Stimulated activated CD8-positive, alpha-beta memory T cell treated with anti-CD3 and anti-CD28 coated beads, Interleukin-4, amount 100 ng/mL, for 24 hours (primary cell): ENCODE data around the gene TLX2.

Source experiments
- DNase-seq: peaks from one replicate; pipeline ENCODE4 v3.0.0-alpha.2; 2020; ENCODE audit warnings: low read depth

Gene TLX2

DNA sequence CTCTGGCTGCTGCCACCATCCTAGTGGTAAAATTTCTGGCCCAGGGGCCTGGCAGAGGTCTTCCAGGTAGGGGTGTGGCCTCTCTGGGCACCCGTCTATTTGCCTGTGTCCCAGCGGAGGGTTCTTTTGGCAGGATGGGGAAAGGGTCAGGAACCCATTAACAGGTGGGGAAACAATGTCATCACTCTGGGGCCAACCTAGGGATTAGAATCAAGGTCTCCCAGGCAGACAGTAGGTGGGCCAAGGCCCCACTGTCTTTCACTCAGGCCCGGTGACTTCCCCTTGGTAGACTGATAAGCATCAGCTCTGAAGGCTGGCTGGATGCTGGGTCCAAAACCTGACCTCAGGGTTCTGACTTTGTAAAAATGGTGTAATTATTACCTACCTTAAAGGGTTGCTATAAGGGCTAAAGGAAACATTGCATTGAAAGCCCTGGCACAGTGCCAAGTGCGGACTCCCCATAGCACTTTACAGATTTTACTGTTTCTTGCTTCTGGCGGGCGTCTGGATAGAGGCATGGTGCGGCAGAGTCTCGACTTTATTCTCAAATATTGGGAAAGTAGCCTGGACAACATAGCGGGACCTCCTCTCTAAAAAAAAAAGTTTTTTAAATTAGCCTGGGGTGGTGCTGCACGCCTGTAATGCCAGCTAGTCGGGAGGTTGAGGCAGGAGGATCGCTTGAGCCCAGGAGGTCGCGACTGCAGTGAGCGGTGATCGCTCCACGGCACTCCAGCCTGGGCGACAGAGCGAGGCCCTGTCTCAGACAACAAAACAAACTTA, 17.1 kb upstream of the TLX2 start:
- no peak for DNase-seq

DNA sequence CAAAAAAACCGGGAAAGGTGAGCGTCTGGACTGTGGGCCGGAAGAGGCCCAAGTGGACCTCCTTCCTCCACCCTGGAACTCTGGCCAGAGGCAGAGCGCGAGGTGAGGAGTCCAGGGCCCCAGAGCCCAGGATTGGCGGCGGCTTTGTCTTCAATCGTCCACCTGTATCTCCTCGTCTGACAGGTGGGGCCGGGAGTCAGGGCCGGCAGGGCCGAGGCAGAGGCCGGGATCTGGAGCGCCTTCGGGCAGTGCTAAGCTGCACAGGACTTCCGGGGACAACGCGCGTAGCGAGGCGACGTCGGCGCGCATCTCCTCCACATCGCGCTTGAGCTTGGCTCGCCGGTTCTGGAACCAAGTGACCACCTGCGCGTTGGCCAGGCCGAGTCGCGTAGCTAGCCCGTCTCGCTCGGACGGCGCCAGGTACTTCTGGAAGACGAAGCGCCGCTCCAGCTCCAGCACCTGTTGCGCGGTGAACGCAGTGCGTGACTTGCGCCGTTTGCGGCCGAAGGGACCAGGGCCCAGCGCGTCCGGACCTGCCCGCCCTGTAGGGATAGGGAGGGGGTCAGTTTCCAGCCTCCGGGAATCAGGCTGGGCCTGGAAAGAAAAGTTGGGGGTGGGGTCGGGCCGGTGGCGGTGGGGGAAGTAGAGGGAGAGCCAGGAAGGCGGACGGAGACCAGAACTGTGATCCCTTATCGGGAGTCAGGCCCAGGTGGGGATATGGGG, 16.3 kb upstream of the TLX2 start:
- no peak for DNase-seq

DNA sequence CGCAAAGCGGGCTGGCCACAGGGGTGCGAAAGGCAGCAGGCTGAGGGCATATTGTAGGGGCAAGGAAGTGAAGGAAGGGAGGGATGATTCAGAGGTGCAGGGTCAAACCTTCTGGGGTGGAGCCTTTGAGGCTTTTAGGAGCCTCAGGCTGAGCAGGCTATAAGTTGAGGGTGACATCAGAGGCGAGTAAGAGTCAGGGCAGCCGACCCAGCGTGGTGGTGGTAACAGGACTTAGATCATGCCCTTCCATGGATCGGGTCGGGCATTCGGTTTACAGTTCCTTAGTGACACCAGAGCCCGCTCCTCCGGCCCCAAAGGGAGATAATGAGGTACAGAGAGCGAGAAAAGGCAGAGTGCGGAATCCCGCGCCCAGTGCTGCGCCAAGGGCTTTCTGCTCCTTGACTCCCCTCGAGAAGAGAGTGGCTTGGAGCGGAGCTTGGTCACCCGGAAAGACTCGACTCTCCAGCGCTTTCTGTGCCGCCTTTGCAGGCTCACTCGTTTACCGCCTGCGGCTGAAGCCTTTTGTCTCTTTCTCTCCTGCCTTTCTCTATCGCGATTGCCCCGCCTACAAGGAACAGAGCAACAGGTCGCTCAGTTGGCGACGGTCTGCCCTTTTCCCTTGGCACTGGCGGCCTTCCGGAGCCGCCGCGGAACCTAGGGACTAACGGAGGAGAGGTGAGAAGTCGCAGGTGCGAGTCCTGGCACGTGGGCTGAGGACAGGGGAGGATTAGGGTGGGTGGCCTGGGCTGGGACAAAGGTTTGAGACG, 15.6 kb upstream of the TLX2 start:
- DNase-seq = no peak

DNA sequence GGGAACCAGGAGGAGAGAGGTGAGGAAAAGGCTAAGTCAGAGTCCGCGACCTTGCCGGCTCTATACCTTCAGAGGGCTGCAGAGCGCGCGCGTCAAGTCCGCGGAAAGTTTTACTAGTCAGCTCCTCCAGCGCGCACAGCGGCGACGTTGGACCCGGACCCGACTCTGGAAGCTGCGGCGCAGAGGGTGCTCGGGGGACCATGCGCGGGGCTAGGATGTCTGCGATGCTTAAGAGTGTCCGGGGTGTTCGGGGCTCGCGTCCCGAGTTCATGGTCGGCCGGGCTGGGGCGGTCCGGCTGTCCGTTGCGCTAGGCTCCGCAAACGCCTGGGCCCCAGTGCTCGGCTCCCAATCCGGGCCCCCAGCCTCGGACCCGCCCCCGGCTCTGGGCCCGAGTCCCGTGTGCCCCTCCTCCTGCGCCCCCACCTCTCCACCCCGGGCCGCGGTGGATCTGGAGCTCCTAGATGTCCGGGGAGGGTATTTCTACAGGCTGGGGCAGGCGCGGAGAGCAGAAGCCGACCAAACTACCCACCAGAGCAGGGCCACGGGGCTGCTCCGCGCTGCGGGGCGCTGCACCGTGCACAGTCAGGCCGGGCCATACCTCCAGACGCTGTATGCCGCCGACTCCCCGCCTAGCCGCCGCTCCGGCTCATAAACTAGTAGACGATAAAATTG, 14.8 kb upstream of the TLX2 start, which contains the start of gene LBX2:
Gene LBX2, minus strand, starts transcription at position 337 of the 673 bp plus-strand sequence. Its CDS starts 66 bp downstream, at position 271.
- no peak for DNase-seq

DNA sequence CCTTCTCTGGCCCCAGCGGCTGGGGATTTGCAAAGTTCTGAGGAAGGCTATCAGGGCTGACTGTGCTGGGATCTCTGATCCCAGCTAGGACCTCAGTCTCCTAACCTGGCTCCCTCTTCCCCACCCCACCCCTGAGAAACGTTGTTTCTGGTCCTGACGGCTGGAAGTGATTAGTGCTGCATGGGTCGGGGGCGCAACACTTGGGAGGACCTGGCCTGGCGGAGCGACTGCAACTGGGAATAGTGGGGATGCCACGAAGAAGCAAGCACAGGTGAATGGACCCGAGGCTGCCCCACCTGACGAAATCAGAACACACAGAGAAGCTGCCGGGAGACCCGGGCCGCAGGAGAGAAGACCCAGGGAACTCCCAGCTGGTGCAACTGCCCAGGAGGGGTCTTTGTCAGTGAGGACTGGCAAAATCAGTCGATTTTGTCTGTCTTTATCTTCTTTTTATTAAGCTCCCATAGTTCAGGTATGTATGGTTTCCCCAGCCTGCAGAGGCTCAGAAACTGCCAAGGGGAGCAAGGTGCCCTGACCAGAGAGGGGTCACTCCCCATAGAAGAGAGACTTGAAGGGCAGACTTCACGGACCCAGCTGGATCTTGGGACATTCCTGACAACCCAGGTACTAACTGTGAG, 14.2 kb upstream of the TLX2 start:
- DNase-seq = no peak

DNA sequence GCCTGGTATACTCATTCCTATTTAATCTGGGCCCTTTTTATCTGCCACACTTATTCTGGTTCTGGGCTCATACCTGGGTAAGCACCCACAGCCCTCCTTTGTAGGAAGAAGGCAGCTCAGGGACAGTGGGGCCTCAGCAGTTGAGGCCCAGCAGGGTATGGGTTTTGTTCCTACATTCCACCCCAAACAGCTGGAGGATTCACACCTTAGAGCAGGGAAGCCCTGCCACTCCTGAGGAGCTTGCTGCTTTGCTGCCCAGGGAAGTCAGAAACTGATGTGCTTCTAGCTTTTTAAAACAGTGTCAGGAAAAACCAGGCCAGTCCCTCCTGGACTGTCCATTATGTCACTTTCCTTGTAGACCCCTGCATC, 13.7 kb upstream of the TLX2 start:
- DNase-seq = no peak

DNA sequence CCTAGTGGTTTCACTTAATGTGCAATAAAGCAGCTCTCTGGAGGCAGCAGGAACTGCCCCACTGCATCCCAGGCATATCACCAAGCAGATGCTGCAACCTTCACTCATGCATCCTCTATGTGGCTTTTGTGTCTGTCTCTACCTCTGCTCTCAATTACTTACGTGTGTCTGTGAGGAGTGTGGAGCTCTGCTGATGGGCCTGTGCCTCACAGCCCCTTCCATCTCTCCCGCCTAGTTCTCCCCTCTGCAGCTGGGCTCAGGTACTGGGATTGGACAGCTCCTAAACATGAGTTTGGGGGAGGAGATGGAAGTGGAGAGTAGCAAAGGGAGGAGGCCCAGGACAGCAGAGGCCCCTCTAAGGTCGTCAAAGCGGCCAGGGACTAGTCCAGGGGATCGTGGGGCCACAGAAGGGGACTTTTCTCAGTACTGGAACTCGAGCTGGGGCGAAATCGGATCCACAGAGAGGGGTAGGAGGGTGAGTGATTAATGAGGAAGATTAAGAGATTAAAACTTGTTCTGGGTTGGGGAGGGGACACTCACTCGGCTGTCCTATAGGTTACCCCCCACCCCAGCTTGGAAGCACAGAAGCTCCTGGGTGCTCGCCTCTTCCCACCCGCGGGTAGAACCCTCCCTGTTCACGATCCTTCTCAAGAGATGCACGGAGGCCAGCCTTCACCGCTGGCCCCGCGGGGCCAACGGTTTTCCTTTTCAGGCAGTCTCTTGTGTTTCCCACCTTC, 12.7 kb upstream of the TLX2 start:
- DNase-seq = no peak

DNA sequence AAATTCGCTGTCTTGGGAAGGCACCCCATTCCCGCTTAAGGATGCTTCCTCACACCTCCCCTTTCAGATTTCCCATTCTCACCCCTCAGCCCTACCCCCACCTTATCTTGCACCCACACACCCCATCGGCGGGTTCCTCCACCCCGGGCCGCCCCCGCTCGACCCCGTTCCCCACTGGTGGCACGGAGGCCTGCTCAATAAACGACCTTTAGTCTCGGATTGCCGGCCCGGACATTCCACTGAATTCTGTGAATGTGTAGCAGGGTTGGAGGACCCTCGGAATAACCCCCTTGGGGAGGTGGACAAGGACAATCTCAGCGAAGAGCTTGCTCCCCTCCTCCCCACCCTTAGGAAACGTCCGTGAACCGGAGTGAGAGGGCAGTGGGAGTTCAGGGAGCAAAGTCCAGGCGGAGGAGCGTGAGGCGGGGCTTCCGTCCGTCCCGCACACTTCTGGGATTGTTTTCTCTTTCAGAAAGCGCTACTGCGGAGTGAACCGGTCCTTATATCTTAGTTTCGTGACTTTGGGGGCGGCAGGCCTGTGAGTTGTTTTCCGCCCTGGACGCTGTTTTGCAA, 12.0 kb upstream of the TLX2 start:
- no peak for DNase-seq

DNA sequence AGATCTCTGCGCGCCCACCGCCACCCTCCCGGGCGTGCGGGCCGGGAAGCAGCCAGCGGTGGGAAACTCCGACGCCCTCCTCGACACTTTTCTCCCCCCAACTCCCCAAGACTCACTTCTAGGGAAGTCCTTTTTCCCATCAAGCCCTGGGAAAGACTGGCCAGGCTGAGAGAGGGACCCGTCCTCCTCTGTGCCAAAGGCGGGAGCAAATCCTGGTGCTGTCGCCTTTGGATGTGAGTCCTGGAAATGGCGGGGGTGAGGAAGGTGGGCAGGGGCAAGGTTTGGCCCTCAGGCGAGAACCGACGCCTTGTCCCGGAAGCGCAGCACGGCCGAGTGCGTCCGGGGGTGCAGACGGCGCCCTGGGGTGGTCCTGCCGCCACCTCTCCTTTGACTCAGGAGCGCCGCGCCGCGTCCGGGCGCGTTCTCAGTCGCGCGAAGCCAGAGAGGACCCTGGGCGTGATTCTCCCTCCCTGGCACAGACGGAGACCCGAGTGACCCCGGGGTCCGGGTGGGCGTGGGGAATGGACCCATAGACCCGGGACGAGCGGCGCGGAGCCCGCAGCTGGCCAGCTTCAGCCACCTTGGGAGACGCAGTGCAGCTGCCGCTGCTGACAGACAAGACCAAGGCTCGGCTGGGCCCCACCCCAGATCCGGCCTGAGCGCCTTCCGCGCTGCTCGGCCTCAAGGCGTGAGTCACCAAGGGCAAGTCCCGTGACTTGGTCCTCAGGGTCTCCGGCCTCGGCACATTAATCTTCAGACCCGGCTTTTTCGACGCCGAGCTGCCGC, 11.3 kb upstream of the TLX2 start:
- peak; percentile 50 for DNase-seq

DNA sequence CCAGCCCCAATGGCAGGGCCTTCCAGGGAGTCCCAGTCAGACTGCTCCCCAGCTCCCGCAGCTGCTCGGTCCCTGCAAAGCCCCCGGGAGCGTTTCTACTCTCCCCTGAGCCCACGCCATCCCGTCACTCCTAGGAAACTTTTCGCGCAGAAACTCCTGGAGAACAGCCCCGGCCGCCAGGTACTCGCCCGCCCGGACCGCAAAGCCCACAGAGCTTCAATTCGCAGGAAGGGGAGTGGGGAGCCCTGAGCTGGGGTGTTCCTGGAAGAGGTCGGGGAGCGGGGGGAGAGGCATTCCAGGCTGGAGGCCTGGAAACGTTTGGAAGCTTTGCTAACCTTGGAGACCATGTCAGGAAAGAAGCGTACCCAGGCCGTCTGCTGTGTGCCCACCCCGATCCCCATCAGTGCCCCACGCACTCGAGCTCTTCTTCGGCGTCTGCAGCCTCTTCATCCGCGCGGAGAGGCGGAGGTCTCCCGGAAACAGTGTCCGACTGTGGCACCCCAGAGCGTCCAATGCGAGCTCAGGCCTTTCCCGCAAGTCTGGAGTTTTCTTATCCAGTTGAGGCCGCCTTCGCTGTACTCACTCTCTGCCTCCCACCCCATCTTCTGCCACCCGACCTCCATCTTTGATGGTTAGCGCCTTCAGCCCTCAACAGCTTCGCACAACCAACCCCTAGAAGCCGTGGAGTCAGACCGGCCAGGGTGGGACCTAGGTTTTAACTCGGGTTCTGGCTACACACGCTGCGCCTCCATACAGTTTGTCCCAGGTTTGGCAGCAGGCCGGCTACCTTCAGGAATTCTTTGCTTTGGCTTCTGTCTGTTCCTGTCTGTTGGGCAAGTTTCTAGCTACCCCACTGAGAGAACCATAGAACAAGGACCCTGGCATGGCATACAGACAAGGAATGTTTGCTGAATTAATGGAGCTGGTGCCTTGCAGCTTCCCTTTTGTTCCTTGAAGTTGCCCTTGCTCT, 10.5 kb upstream of the TLX2 start:
- DNase-seq = no peak

DNA sequence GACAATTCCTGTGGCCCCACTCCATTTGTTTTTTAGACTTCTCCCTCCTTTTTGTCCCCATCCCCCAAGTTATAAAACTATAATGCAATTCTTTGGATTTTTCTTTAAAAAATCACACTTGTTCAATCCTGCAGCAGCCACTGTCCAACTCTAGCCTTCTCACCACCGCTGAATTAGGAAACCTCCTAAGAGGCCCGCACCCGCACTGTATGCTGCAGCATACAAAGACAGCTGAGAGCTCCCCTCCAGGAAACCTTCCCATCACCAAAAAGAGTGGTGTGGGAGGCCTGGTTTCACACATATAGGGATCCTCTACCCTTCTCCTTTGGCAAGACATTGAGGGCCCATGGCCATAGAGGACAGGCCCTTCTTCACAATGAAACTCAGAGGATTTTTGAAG, 9.7 kb upstream of the TLX2 start:
- no peak for DNase-seq

DNA sequence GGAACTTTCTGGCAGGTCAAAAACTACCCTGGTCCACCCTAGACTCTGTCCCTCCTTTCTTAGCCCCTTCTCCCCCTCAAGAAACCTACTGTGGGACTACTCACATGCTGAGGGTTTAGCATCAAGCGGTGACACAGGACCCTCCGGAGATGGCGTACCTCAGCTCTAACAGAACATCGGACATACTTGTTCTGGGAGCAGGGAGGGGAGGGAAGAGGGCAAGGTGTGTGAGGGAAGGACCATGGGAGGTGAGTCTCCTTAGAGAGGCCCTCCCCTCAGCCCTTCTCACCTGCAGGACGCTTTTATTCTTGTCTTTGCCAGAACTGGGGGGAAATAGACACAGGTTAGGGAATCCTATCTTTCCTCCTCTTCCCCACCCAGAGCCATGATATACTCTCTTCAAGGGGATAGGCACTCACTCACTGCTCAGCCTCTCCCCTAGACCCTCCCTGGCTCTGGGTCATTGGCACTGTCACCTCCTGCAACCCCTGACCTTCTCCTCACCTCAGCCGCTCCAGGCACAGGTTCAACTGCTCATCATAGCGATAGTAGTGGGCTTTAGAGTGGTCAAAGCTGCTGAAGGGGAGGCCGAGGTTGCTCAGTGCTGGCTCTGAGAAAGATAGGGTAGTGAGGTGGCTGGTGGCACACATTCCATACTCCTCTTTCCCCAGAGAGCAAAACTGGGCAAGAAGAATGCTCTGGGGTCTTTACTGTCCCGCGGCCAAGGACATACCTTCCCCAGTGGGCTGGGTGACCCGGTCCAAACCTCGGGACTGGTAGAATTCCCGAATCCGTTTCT, 8.6 kb upstream of the TLX2 start:
- no peak for DNase-seq

DNA sequence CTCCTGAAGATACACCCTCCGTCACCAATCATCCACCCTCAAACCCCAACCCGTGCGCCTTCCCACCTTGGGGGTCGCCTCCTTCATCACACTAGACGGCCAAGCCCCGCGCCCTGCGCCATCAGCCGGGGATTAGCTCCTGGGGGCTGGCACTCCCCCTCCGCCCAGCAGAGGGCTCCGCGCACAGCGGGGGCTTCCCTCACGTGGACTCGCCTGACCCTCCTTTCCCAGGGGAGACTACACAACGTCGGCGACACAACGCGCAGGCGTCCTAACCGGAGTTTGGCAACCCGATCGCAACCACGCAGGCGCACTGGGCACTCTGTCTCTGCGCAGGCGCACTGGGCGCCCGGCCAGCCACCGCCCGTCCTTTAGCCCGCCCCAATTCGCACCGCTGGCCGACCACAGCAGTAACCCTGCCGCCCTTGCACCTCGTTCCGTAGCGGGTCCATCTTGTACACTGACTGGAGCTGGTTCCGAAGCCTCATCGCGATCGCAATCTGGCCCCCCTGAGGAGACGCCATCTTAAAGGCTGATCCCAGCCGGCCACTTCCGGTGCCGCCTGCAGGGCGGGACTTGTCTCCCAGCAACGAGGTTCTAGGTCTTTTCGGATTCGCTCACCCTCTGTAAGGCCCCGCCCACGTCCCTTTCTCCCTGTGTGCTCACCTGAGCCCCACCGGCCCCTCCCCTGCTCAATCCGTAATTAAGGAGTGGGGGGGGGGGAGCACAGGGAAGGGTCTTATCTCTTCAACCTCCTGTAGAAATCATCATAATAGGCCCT, 6.9 kb upstream of the TLX2 start, which contains the start of gene PCGF1:
Gene PCGF1, minus strand, starts transcription at position 551 of the 781 bp plus-strand sequence. Its CDS starts 27 bp downstream, at position 524.
- peak; percentile 99 for DNase-seq

DNA sequence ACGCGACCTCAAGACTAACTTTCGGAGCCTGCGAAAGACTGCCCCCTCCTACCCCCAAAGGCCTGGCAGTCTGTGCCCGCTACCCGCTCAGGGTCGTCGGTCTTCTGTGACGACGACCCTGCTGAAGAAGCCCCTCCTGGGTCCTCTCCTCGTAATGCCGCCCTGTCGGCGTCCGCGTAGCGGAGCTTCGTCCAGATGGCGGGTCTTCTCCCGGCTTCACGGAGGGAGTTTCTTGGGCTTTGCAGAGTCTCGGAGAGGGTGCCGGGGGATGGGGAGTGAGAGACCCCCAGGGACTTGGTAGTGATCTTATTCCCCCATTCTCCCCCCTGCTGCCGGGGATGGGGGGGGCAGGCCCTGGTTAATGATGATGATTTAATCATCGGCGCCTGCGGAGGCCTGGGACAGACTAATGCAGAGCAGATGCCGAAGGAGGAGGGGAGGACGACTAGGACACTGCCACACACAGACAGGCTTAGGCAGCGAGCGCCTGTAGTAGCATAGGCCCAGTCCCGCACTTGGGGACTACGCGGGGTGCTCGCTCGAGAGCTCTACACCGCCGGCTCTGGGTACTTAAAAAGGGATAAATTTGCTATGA, 6.2 kb upstream of the TLX2 start:
- DNase-seq = no peak

DNA sequence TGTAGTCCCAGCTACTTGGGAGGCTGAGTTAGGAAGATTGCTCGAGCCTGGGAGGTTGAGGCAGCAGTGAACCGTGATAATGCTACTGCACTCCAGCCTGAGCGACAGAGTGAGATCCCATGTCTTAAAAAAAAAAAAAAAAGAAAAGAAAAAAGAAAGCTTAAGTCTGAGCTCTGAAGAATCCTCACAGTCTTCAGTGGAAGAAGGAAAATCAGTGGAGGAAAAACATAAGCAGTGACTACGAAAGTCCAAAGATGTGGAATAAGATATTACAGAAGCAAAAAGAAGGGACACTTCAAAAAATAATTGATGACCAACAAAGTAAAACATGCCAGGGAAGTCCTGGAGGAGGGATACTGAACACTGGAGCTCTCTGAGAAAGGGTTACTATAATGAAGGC, 4.0 kb upstream of the TLX2 start:
- no peak for DNase-seq
